Lung (tissue), 10 donors: Measurements from ENCODE around the gene OR2T2. TPM values are rescaled to one million over a fixed set of nuclear protein-coding genes. Genes with fewer than 3 reads are reported as not detected.
"Not testable (repeated sequence)": the region's sequence is repeated elsewhere in the genome, so short reads cannot be mapped to it uniquely, and the experiment has no call there.

Experiments used
- ATAC-seq: fragments of 200-7000 bp; cut with Tn5 transposase; one replicate; pipeline ENCODE4 v1.9.1; 2020; ENCODE audit warnings: moderate number of reproducible peaks; ENCODE audit not compliant: insufficient read depth, low FRiP score
- DNase-seq, 3 donors: peaks; one replicate each; pipeline ENCODE4 v3.0.0-alpha.2; 2013 to 2017
- H3K27ac ChIP-seq, 2 donors: one replicate each; pipeline ENCODE4 v1.5.1; 2013; ENCODE audit warnings: mild to moderate bottlenecking in 2 of 2, moderate library complexity in 2 of 2, control low read depth in 1 of 2, inconsistent platforms in 1 of 2, low read depth in 1 of 2, low read length in 1 of 2
- H3K27me3 ChIP-seq, 3 donors: one replicate each; pipeline ENCODE4 v1.5.1; 2013; ENCODE audit warnings: low read length in 2 of 3; ENCODE audit not compliant: control insufficient read depth in 3 of 3, insufficient read depth in 3 of 3
- H3K36me3 ChIP-seq, 4 donors: one replicate each; pipeline ENCODE4 v1.5.1; 2013; ENCODE audit warnings: low read length in 4 of 4, mild to moderate bottlenecking in 1 of 4, moderate library complexity in 1 of 4; ENCODE audit not compliant: control insufficient read depth in 4 of 4, insufficient read depth in 4 of 4
- H3K4me1 ChIP-seq, 5 donors: one replicate each; pipeline ENCODE4 v1.5.1; 2013; ENCODE audit warnings: low read length in 5 of 5, mild to moderate bottlenecking in 2 of 5, moderate library complexity in 1 of 5; ENCODE audit not compliant: control insufficient read depth in 5 of 5, insufficient read depth in 5 of 5
- H3K4me3 ChIP-seq: one replicate; pipeline ENCODE4 v1.5.1; 2013; ENCODE audit warnings: mild to moderate bottlenecking, control low read depth, moderate library complexity
- H3K9ac ChIP-seq, 2 donors: one replicate each; pipeline ENCODE4 v1.5.1; 2013; ENCODE audit warnings: low read length in 2 of 2, control low read depth in 1 of 2; ENCODE audit not compliant: insufficient read depth in 1 of 2
- H3K9me3 ChIP-seq, 4 donors: one replicate each; pipeline ENCODE4 v1.5.1; 2013; ENCODE audit warnings: low read length in 3 of 4, mild to moderate bottlenecking in 1 of 4, moderate library complexity in 1 of 4; ENCODE audit not compliant: control insufficient read depth in 4 of 4, insufficient read depth in 3 of 4
- WGBS, 2 donors: extraction: QIAGEN DNeasy Blood & Tissue Kit; methylation state at CpG; one replicate each; pipeline ENCODE4 v1.1.7; 2013; 5-methylcytosine and 5-hydroxymethylcytosine counted together
- polyA plus RNA-seq, 2 donors: library from polyadenylated mRNA; stranded (reverse); fragments of 200-250 nt; gene quantifications; one replicate each; pipeline ENCODE4 v1.2.1, GENCODE V29; 2013
- total RNA-seq, 2 donors: library from RNA; depleted of rRNA in 1 of 2; stranded (reverse); fragments of >200 nt in 1 of 2; gene quantifications; one replicate each; pipeline ENCODE4 v1.2.1, GENCODE V29; 2014 to 2021
- donor health status: Bipolar disorder and iron deficiency.
- donor health status: healthy.
- donor health status: DM: yes; HTN: yes; CAD: no.

OR2T2 gene
- total and polyA plus RNA-seq, 4 donors, result not detected

- H3K27me3 ChIP-seq, H3K27ac ChIP-seq, H3K36me3 ChIP-seq, H3K4me3 ChIP-seq, DNase-seq, ATAC-seq, H3K9me3 ChIP-seq, H3K4me1 ChIP-seq, H3K9ac ChIP-seq: not testable (repeated sequence)
- 73 to 93% methylated on average over 3 of the region's 3 CpGs for WGBS, 2 donors
Observed at GRCh38 chr1:248436303-248436702, 9.1 kb upstream of the OR2T2 start.

- not testable (repeated sequence) for DNase-seq, H3K9ac ChIP-seq, H3K27ac ChIP-seq, H3K9me3 ChIP-seq, H3K4me3 ChIP-seq, H3K36me3 ChIP-seq, H3K27me3 ChIP-seq, ATAC-seq, H3K4me1 ChIP-seq
- WGBS, 2 donors, result 44 to 73% methylated on average over 1 of the region's 1 CpG
Observed at GRCh38 chr1:248438668-248439067, 6.8 kb upstream of the OR2T2 start.

- WGBS, 2 donors, result 66 to 73% methylated on average over 5 of the region's 5 CpGs
- H3K9ac ChIP-seq, H3K27ac ChIP-seq, H3K36me3 ChIP-seq, DNase-seq, H3K4me1 ChIP-seq, H3K4me3 ChIP-seq, ATAC-seq, H3K9me3 ChIP-seq, H3K27me3 ChIP-seq: not testable (repeated sequence)
Observed at GRCh38 chr1:248439283-248439682, 6.2 kb upstream of the OR2T2 start.

- ATAC-seq, H3K4me1 ChIP-seq, H3K4me3 ChIP-seq, H3K9ac ChIP-seq, H3K27me3 ChIP-seq, H3K36me3 ChIP-seq, H3K9me3 ChIP-seq, DNase-seq, H3K27ac ChIP-seq: not testable (repeated sequence)
- WGBS, 2 donors, result 33 to 67% methylated on average over 1 of the region's 2 CpGs
Observed at GRCh38 chr1:248442500-248443277, 2.7 kb upstream of the OR2T2 start.

GRCh38 chr1:248444603-248445002 is 834 bp upstream of the OR2T2 start:
- 79 to 85% methylated on average over 4 of the region's 4 CpGs for whole genome bisulfite sequencing, 2 donors

GRCh38 chr1:248448409-248449074 is 3.1 kb downstream of the OR2T2 start:
- H3K27ac ChIP-seq, H3K4me3 ChIP-seq, ATAC-seq, H3K4me1 ChIP-seq, H3K9ac ChIP-seq, H3K27me3 ChIP-seq, DNase-seq, H3K36me3 ChIP-seq, H3K9me3 ChIP-seq: not testable (repeated sequence)
- WGBS, 2 donors, result no CpG with 5 or more reads among the region's 4 CpGs

More at GRCh38 chr1:248444603-248445002, 834 bp upstream of the OR2T2 start:
- H3K4me3 ChIP-seq, H3K27ac ChIP-seq, H3K27me3 ChIP-seq, H3K4me1 ChIP-seq, DNase-seq, H3K9me3 ChIP-seq, H3K36me3 ChIP-seq, ATAC-seq, H3K9ac ChIP-seq: not testable (repeated sequence)

GRCh38 chr1:248449821-248450465 is 4.5 kb downstream of the OR2T2 start:
- not testable (repeated sequence) for H3K4me1 ChIP-seq, H3K9ac ChIP-seq, H3K36me3 ChIP-seq, H3K9me3 ChIP-seq, H3K27me3 ChIP-seq, H3K27ac ChIP-seq, H3K4me3 ChIP-seq, ATAC-seq, DNase-seq
- WGBS, 2 donors, result 83 to 88% methylated on average over 5 of the region's 6 CpGs
